GM19043 (cell line): Measurements from ENCODE around the gene MEIS2.

Experiments used
- ATAC-seq: cut with Tn5 transposase; IDR thresholded peaks from one replicate; pipeline ENCODE4 v1.9.1; 2021; ENCODE audit warnings: low read depth; ENCODE audit not compliant: unreplicated experiment

MEIS2 gene

DNA sequence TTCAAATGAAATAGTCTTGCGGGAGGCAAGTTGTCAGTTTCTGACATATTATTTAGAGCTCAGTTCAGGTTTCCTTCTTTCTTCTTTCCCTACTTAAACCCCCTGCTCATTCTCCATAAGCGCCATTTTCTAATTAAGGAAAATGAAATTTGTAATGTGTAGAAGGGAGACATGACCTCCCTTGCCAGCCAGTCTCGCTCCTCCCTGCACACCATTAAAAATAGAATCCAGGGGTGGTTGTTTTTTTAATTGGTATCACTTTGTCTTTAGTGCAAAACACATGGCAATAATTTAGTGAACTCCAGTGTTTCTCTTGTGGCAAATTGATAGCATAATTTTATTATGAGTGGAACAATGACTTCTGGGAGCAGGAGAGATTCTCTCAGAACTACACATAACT is 160.1 kb downstream of the MEIS2 start:
- ATAC-seq: no peak

DNA sequence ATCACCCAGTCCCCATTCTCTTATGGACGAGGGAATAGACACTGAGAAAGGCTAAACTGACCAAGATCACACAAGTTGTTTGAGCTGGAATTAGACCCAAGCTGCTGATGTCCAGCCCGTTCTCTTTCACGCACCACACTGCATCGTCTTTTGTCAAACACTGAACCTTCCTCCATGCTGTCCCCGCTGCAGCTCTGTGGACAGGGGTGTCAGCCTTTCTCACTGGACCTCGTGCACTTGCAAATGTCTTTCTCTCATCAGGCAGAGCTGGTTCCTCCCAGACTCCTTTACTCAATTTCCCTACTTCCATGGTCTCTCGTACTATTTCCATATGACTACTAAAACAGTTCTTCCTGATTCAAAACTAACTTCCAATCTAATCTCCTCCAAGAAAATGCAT is 161.6 kb downstream of the MEIS2 start:
- ATAC-seq: no peak

GRCh38 chr15:36938131-36938530 is 162.2 kb downstream of the MEIS2 start:
- ATAC-seq: no peak

DNA sequence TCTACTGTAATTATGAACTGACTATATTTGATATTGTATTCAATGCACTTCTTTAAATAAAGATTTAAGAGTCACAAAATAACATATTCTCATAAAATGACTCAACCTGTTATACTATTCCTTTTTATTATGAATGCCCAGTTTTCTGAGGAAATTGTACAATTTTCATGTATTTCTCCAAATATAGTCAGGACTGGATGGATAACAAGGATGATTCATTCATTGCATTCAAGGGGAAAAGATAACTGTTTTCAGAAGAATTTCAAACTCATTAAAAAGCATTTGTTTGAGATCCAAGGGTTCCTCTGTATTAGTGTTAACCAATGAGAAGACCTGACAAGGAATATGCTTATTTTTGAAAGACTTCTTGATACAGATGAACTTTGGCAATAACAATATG is 163.7 kb downstream of the MEIS2 start:
- no peak for ATAC-seq

- ATAC-seq: no peak
Measured at GRCh38 chr15:36933255-36933990, 166.9 kb downstream of the MEIS2 start.

GRCh38 chr15:36932070-36932469 is 168.3 kb downstream of the MEIS2 start:
- no peak for ATAC-seq

- ATAC-seq: no peak
Measured at GRCh38 chr15:36931434-36931833, 168.9 kb downstream of the MEIS2 start.

GRCh38 chr15:36926427-36926825 is 173.9 kb downstream of the MEIS2 start:
- ATAC-seq: no peak

DNA sequence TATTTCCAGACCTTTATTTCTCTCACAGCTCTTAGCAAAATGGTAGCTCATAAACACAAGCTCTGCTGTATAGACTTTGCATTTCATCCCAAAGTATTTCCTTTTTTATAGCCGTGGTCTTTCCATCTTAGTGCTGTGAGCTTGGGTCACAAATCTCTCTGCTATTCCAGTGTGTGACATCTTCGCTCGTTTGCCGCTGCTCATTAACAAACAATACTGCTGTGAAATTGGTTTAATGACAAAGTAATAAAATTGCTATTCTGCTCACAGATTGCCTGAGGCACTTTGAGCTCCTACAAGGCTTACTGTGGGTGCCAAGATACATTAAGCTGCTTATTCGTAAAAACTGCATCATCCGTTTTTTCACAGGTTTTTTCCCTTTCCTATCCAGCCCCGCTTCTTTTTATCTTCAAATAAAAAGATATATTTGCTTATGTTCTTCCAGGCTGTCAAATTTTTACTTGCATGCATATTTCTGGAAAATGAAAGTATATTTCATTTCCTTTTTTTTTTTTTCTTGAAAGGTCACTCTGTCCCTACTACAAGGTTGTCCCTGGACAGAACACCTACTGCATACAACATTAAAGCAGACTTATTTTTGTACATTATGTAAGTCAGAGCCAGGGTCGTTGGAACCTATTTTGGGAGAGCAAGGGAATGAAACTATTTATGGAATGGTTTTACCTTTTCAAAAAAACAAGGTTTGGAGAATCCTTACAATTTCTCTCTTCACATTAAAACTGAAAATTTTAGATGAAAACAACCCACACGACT is 174.5 kb downstream of the MEIS2 start:
- ATAC-seq: no peak

DNA sequence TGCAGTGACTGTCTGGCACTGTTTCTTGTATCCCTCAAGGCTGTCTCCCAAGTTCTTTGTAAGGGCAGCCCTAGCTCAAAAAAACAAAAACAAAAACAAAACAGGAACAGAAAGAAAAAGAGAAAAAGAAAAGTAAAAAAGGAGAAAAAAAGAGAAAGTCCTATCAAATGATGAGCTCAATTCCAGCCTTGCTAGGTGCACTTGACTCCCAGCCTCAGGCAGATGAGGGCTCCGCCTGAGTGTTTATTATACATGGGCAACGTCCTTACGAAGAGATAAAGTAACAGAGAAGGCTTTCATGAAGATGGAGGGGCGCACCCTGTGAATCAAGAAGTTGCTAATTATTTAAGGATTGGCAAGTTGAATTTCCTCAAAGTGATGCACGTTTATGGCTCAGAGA is 175.3 kb downstream of the MEIS2 start:
- no peak for ATAC-seq

- ATAC-seq: no peak
Measured at GRCh38 chr15:36924034-36924433, 176.3 kb downstream of the MEIS2 start.

GRCh38 chr15:36921484-36922091 is 178.8 kb downstream of the MEIS2 start:
- ATAC-seq: no peak

DNA sequence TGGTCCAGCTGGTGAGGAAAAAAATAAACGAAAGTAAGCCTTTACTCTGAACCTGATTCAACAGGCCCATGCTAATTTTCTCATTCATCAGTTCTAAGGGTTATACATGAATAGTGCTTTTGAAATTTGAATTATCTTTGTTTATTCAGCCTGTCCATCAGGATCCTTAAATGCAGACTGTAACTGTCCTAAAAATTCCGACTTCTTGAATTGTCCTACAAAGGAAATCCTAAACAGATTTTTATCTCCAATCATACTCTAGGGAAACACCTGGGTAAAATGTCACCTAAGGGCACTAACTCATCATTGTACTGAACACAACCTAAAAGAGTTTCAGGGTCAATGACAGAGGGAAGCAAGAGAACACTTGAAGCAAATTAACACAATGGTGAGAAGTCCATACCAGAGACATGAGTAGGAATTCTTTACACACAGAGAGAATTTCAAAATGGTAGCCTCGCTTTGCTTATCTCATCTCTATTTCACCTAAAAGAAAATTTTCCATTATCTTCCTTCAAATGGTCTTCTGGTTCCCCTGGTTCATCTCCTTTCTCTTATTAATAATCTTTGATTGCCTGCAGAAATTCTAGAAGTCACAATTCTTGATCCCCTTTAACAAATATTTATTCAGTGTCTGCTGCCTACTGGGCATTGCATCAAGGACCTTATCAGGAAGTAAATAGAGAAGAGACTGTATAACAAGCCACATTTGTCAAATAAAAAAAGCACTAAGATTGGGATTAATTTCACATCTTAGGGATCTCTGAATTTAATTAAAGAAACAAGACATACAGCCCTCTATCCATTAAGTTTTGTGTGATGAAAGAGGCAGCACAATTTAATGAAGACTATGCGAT is 182.7 kb downstream of the MEIS2 start:
- ATAC-seq: no peak

GRCh38 chr15:36914960-36915808 is 185.2 kb downstream of the MEIS2 start:
- ATAC-seq: no peak

GRCh38 chr15:36914466-36914865 is 185.9 kb downstream of the MEIS2 start:
- ATAC-seq: no peak

- ATAC-seq: no peak
Measured at GRCh38 chr15:36912311-36912712, 188.0 kb downstream of the MEIS2 start.

DNA sequence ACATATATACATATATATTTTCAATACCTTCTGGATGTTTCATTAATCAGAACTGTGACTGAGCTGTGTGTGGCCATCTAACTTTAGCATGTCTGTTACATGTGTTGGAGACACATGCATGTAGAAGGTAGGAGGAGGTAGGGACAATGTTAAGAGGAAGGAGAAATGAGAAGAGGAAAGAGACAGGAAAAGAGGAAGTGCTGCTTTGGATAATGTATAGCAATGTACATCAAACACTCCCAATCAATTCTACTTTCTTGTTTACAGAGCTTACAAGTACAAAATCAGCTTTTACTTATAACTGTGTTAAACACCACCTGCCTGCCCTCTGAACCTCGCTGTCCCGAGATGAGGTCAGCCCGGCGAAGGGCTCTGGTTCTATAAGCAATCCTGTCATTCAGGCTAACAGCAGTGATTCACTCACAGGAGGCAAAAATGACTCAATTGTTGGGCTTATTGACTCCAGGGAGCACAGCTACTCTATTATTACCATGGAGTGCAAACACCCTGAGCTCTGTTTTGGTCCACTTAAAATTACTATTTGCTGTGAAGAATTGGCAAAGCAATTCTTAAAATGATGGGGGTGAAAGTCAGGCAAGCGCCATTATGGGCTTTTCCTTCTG is 188.9 kb downstream of the MEIS2 start:
- ATAC-seq: no peak

- ATAC-seq: no peak
Measured at GRCh38 chr15:36908991-36909390, 191.4 kb downstream of the MEIS2 start.

DNA sequence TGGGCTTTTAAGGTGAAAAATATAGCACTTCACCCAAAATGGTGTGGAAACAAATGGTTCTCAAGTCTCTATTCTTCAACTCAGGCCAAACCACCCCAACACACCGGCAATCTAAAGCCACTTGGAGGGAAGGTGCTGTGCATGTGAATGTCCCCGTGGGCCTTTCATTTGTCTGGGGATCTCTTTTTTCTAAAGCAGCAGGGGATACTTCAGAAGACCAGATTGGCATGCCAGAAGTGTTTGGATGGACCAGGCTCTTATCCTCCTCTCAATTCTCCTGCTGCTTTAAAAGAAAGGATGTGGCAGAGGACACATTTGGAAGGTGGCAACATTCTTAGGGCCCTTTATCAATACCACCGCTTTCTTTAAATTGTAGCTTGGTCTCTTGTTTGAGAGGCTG is 193.1 kb downstream of the MEIS2 start:
- no peak for ATAC-seq
